ENCODE data around the gene MYO18A.

MYO18A gene

DNA sequence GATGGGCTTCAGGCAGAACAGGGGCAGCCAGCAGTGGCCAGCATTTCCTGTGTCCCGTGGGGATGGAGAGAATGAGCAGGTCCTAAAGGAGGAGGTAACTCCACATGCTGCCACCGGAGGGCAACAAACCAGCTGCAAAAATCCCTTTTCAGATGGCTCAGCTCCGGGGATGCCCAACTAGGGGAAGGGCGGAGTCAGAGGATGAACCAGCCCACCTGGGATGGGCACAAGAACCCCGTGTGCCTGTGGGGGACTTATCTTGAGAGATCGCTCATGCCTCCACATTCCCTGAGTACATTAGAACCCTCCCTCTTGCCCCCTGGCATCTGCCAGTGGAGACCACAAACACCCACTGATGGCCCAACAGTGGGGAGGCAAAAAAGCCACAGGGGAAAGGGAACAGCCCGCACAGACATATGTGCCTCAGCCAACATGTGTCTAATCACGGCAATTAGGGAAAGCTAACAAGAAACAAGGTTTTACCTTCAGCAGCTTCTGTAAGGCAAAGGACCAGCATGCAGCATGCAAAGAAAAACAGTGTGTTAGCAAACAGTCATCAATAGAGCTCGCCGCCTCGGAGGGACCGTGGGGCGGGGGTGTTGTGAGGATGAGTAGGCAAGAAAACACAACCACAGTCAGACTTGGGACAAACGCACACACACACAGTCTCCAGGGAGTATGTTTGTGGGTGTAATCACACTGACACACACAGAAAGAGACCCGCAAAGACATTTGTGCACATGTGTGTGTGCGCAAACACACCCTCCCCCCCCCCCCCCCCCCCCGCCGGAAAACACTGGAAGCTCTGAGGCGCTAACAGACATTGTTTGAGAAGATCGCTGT, 64.0 kb downstream of the MYO18A start:
- Mint-ChIP-seq H3K9me3 (no peaks in the 10 kb centered on the region), H3K36me3 (ENCODE audit: insufficient read depth) (peaks cover 43% of the 10 kb centered on the region), H3K27me3 (no peaks in the 10 kb centered on the region), H3K27ac (no peak overlapping the region), H3K4me3 (no peak overlapping the region), H3K4me1 (ENCODE audit: low read depth in 2 of 2) (peaks cover 6 to 11% of the 10 kb centered on the region in 2 donors)
- DNase-seq (no peak), ATAC-seq (replicated peaks) (no peak)

DNA sequence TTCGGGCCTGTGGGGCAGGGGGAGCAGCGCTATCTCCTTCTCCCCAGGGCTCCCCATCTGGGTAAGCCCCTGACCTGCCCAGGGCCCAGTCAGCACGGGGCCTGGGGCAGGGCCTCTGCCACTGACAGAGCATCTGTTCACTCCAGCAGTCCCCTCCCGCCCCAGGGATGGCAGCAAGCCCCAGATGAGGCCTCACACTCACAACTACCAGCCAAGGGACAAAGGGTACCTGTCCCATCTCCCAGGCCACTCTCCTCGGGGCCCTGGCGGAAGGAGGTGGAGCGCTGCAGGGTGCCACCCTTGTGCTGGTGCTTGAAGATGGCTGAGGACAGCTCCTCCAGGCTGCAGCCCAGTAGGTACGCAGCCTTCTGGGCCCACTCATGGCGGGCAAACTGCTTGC, 64.8 kb downstream of the MYO18A start:
- no peak overlapping the region for H3K27ac Mint-ChIP-seq
- no peaks in the 10 kb centered on the region for H3K9me3 Mint-ChIP-seq
- H3K4me1 Mint-ChIP-seq (ENCODE audit: low read depth in 2 of 2) = peaks cover 6 to 11% of the 10 kb centered on the region in 2 donors
- no peaks in the 10 kb centered on the region for H3K27me3 Mint-ChIP-seq
- DNase-seq (no peak), ATAC-seq (replicated peaks) (no peak)
- H3K36me3 Mint-ChIP-seq (ENCODE audit: insufficient read depth) = peaks cover 44% of the 10 kb centered on the region
- H3K4me3 Mint-ChIP-seq = no peak overlapping the region

DNA sequence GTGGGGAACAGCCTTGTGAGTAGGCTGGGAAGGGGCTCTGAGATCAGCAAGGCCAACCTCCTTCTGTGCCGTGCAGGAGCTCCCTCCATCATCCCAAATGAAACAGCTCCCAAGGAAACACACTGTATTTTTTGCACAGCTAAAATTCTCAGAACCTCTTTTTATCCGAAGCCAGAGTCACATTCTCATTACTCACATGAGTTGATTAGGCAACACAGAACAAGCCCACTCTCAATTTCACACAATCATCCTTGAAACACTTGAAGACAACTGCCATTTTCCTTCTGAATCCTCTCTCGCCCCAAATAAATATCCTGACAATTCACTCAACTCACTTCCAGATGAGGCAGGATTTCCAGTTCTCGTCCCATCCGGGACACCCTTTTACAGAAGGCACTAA, 66.1 kb downstream of the MYO18A start:
- H3K4me1 Mint-ChIP-seq (ENCODE audit: low read depth in 2 of 2) = peaks cover 6 to 11% of the 10 kb centered on the region in 2 donors
- peaks cover 54% of the 10 kb centered on the region for H3K36me3 Mint-ChIP-seq (ENCODE audit: insufficient read depth)
- H3K27ac Mint-ChIP-seq = peak overlapping the region in 1 of 2 donors; percentile 68
- H3K9me3 Mint-ChIP-seq = no peaks in the 10 kb centered on the region
- no peak overlapping the region for H3K4me3 Mint-ChIP-seq
- no peaks in the 10 kb centered on the region for H3K27me3 Mint-ChIP-seq
- no peak for DNase-seq
- no peak for ATAC-seq (replicated peaks)

- ATAC-seq (replicated peaks) = no peak
- Mint-ChIP-seq H3K9me3 (no peaks in the 10 kb centered on the region), H3K27me3 (no peaks in the 10 kb centered on the region), H3K36me3 (ENCODE audit: insufficient read depth) (peaks cover 59% of the 10 kb centered on the region), H3K27ac (no peak overlapping the region), H3K4me1 (ENCODE audit: low read depth in 2 of 2) (peaks cover 6 to 11% of the 10 kb centered on the region in 2 donors), H3K4me3 (no peak overlapping the region)
- no peak for DNase-seq
Observed at GRCh38 chr17:29113334-29113733, 66.9 kb downstream of the MYO18A start.

DNA sequence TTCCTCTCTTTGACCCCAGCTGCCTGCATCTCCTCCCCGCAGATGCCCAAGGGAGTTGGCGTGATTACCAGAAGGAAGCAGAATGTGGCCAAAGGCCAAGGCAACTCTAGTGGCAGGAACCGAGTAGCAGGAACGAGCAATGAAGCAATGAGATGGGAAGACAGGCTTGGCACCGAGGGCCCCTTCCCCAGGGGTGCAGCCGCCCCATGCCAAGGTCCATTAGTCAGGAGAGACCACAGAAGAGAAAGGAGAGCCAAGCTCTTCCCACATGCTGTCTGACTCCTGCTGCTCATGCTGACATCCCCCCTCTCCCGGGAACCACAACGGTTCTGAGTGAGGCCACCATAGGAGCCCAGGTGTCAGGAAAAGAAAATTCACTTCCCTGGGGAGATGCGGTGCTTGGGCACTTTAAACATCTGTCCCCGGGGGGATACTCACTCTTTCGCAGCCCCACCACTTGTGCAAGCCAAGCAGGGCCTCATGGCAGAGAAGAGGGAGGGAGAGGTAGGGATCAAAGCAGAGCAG, 67.4 kb downstream of the MYO18A start:
- H3K27ac Mint-ChIP-seq = no peak overlapping the region
- H3K9me3 Mint-ChIP-seq = no peaks in the 10 kb centered on the region
- H3K27me3 Mint-ChIP-seq = no peaks in the 10 kb centered on the region
- H3K4me3 Mint-ChIP-seq = no peak overlapping the region
- H3K36me3 Mint-ChIP-seq (ENCODE audit: insufficient read depth) = peaks cover 64% of the 10 kb centered on the region
- ATAC-seq (replicated peaks) (no peak), DNase-seq (no peak)
- H3K4me1 Mint-ChIP-seq (ENCODE audit: low read depth in 2 of 2) = peaks cover 6 to 11% of the 10 kb centered on the region in 2 donors

DNA sequence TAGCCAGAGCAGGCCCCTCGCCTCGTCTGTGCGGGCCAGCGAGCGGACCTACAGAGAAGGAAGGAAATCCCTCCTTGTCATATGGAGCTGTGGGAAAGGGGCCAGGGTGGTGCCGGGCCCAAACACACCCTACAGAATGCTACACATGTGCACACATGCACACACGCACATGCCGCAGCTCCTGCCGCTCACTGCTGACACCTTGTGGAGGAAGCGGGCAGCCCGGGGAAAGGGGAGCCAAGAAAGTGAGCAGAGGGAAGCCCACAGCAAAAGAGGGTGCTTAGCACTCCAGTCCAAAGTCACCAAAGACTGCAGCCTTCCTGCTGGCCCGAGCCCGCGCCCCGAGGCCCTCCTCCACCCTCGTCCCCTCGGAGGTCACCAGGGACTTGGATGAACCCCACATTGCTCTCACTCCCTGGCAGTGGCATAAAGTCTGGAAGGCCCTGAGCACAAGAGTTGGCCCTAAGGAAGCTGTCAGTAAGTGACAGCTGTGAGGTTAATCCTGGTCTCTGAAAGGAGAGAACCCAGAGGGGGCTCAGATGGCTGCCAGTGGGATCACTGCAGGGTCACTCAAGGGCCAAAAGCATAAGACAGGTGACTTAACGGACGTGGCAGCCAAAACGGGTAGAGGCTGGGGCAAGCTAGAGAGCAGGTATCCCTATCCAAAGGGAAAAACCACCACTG, 68.2 kb downstream of the MYO18A start:
- H3K4me1 Mint-ChIP-seq (ENCODE audit: low read depth in 2 of 2) = peaks cover 5 to 9% of the 10 kb centered on the region in 2 donors
- H3K36me3 Mint-ChIP-seq (ENCODE audit: insufficient read depth) = peaks cover 64% of the 10 kb centered on the region
- H3K4me3 Mint-ChIP-seq = no peak overlapping the region
- DNase-seq (peak; percentile 63 to 70 (median 63)), ATAC-seq (replicated peaks) (peak; percentile 73)
- H3K9me3 Mint-ChIP-seq = no peaks in the 10 kb centered on the region
- H3K27ac Mint-ChIP-seq = peak overlapping the region in 1 of 2 donors; percentile 69
- no peaks in the 10 kb centered on the region for H3K27me3 Mint-ChIP-seq

DNA sequence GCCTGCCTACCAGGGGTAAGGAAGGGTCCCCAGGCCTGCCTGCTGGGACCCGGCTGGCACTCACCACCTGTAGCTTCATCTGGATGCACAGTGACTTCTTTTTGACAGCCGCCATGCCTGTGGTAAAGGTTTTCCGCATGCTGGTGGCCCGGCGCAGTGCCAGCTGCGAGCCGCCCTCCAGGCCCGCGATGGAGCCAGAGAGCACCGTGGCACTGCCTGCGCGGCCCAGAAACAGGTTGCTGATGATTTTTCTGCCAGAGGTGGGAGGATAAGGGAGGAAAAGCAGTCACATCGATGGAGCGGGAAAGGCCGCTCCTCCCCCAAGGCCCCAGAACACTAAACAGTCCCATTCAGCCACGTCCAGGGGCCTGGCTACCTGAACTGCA, 69.8 kb downstream of the MYO18A start:
- Mint-ChIP-seq H3K9me3 (no peaks in the 10 kb centered on the region), H3K4me3 (no peak overlapping the region), H3K4me1 (ENCODE audit: low read depth in 2 of 2) (peaks cover 3 to 4% of the 10 kb centered on the region in 2 donors), H3K27ac (no peak overlapping the region), H3K27me3 (no peaks in the 10 kb centered on the region), H3K36me3 (ENCODE audit: insufficient read depth) (peaks cover 70% of the 10 kb centered on the region)
- DNase-seq (no peak), ATAC-seq (replicated peaks) (no peak)

DNA sequence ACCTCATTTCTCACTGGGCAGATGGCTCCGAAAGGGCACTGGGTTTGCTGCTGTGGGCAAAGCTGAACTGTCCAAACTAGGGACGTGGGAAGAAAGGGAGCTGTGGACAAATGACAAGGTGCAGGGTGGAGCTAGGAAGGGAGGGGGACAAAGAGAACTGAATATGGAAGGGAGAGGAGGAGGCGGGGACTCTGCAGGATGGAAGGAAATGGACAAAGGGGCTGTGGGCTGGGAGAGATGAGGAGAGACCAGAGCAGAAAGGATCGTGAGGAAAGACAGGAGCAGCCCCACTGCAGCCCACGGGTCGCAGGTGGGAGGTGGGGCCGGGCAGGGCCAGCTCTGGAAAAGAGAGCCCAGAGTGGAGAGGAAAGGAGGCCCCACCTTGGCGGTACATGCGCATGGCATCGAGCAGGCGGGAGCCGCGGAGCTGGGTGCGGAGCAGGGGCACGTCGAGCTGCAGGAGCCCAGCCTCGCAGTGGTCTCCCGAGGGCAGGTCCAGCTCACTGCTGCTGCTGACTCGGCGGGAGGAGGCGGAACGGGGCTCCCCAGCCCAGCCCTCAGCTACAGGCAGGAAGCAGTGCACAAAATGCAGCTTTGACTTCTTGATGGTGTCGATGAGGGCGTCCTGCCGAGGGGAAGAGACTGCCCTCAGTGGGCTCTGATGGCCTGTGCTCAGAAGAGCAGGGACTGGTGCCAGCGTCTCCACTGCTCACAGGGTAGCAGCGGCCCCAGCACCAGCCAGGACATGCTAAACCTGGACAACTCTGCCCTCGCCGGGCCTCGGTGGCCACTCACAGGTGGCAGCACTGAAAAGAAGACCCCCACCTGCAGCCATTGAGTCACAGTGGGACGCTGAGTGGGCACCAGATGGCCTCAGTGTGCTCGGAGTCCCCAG, 70.5 kb downstream of the MYO18A start:
- Mint-ChIP-seq H3K27ac (peak overlapping the region in 1 of 2 donors; percentile 20), H3K4me3 (no peak overlapping the region), H3K36me3 (ENCODE audit: insufficient read depth) (peaks cover 68% of the 10 kb centered on the region), H3K9me3 (no peaks in the 10 kb centered on the region), H3K27me3 (no peaks in the 10 kb centered on the region), H3K4me1 (ENCODE audit: low read depth in 2 of 2) (peaks cover 3 to 4% of the 10 kb centered on the region in 2 donors)
- DNase-seq = no peak
- no peak for ATAC-seq (replicated peaks)

GRCh38 chr17:29108823-29109476, 71.2 kb downstream of the MYO18A start:
- H3K27ac Mint-ChIP-seq = peak overlapping the region in 1 of 2 donors; percentile 20
- no peaks in the 10 kb centered on the region for H3K27me3 Mint-ChIP-seq
- H3K4me3 Mint-ChIP-seq = no peak overlapping the region
- DNase-seq (no peak), ATAC-seq (replicated peaks) (no peak)
- no peaks in the 10 kb centered on the region for H3K9me3 Mint-ChIP-seq
- peaks cover 72% of the 10 kb centered on the region for H3K36me3 Mint-ChIP-seq (ENCODE audit: insufficient read depth)
- peaks cover 2 to 7% of the 10 kb centered on the region in 2 donors for H3K4me1 Mint-ChIP-seq (ENCODE audit: low read depth in 2 of 2)

DNA sequence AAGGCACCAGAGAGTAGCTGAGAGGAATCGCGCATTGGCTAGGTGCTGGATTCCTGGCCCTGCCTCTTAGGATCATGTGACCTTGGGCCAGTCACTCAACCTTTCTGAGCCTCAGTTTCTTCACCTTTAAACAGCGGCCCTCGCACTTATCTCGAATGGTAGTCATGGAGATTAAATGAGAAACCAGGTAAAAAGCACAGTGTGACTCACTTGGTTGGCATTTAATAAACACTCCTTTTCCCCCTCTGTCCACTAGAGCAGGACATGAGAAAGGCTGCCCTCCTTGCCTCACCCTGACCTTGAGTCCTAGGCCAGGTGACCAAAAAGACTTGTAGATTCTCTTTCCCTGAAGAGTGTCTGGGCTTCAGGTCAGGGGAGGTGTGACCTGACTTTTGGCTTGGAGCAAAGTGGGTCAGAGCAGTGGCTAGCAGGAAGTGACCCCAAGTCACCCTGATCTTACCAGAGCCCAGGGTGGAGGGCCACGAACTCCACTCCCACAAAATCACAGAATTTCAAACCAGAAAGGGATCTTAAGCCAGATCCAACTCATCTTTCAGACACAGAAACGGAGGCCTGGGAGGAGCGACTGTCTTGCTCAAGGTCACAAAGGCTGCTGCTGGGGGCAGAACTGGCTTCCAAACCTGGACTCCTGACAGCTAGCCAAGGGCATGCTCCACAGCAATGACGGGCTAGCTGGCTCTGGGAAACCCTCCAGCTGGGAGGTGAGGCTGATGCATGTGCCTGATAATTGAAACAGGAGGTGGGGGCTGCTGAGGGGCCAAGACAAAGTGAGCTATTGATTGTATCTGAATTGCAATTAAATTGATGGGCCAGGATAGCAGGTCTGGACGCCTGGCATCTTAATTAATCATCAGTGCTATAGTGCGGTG, 72.0 kb downstream of the MYO18A start:
- Mint-ChIP-seq H3K27me3 (no peaks in the 10 kb centered on the region), H3K9me3 (no peaks in the 10 kb centered on the region), H3K4me3 (no peak overlapping the region), H3K36me3 (ENCODE audit: insufficient read depth) (peaks cover 69% of the 10 kb centered on the region), H3K27ac (no peak overlapping the region), H3K4me1 (ENCODE audit: low read depth in 2 of 2) (peaks cover 2 to 7% of the 10 kb centered on the region in 2 donors)
- ATAC-seq (replicated peaks) = no peak
- no peak for DNase-seq

- no peak overlapping the region for H3K4me3 Mint-ChIP-seq
- no peaks in the 10 kb centered on the region for H3K27me3 Mint-ChIP-seq
- H3K9me3 Mint-ChIP-seq = no peaks in the 10 kb centered on the region
- peaks cover 6 to 13% of the 10 kb centered on the region in 2 donors for H3K4me1 Mint-ChIP-seq (ENCODE audit: low read depth in 2 of 2)
- no peak for DNase-seq
- ATAC-seq (replicated peaks) = no peak
- H3K36me3 Mint-ChIP-seq (ENCODE audit: insufficient read depth) = peaks cover 67% of the 10 kb centered on the region
- H3K27ac Mint-ChIP-seq = peak overlapping the region in 1 of 2 donors; percentile 42
Observed at GRCh38 chr17:29107084-29107483, 73.1 kb downstream of the MYO18A start.

DNA sequence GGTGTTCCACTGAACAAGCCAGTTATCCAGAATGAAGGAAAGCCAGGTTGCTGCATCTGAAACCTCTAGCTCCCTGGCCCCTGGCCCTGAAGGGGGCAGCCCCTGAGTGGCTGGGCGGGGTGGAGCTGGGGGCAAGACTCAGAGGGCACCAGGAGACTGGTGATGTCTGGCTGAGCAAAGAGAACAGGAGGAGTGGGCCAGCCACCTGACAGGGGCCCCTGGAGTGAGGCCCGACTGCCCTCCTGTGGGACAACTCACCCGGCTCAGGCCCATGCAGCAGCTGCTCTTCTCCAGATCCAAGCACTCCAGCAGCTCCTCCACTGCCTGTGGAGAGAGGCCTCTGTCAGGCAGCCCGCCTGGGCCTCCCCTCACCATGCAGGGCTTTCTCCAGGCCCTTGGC, 76.9 kb downstream of the MYO18A start:
- DNase-seq (no peak), ATAC-seq (replicated peaks) (no peak)
- Mint-ChIP-seq H3K9me3 (no peaks in the 10 kb centered on the region), H3K36me3 (ENCODE audit: insufficient read depth) (peaks cover 44% of the 10 kb centered on the region), H3K27ac (peak overlapping the region; percentile 22 to 41), H3K27me3 (no peaks in the 10 kb centered on the region), H3K4me1 (ENCODE audit: low read depth in 2 of 2) (peaks cover 11 to 14% of the 10 kb centered on the region in 2 donors), H3K4me3 (no peak overlapping the region)
